Activated B cell treated with CpG ODN at 0.5 μM for 24 hours (primary cell): Measurements from ENCODE around the gene TMEM258. TPM values are rescaled to one million over a fixed set of nuclear protein-coding genes. Genes with fewer than 3 reads are reported as not detected.
A peak's percentile ranks its signal among the peaks of the same experiment; 100 is the strongest.

Experiments
- ATAC-seq: fragments of 200-7000 bp; cut with Tn5 transposase; one replicate; pipeline ENCODE4 v1.10.0; 2021; ENCODE audit warnings: low read depth, mild to moderate bottlenecking, moderate library complexity
- CTCF ChIA-PET: fragments of 350-600 bp; sonication (Branson Sonifier 250); formaldehyde crosslinking; loops from one replicate; lab custom pipeline; 2021; ENCODE audit warnings: antibody characterized with exemption; lab: Charles Lee
- POLR2A ChIA-PET: fragments of 350-600 bp; sonication (Branson Sonifier 250); formaldehyde crosslinking; loops from one replicate; lab custom pipeline; 2021; ENCODE audit warnings: antibody characterized with exemption; lab: Charles Lee
- DNase-seq: peaks from one replicate; pipeline ENCODE4 v3.0.0; 2022
- H3K27ac Mint-ChIP-seq: one replicate; pipeline ENCODE4 v1.8.0; 2020; ENCODE audit warnings: mixed read lengths
- H3K27me3 Mint-ChIP-seq: one replicate; pipeline ENCODE4 v1.8.0; 2021; ENCODE audit warnings: mixed read lengths
- H3K36me3 Mint-ChIP-seq: one replicate; pipeline ENCODE4 v1.8.0; 2021; ENCODE audit warnings: low read depth, mixed read lengths
- H3K4me1 Mint-ChIP-seq: one replicate; pipeline ENCODE4 v1.8.0; 2021; ENCODE audit warnings: mixed read lengths
- H3K4me3 Mint-ChIP-seq: one replicate; pipeline ENCODE4 v1.8.0; 2020; ENCODE audit warnings: mild to moderate bottlenecking, mixed read lengths
- H3K9me3 Mint-ChIP-seq: one replicate; pipeline ENCODE4 v1.8.0; 2020; ENCODE audit warnings: mixed read lengths
- CTCF ChIP-seq: fragments of 200-600 bp; IDR thresholded peaks from one replicate; pipeline ENCODE4 v1.8.0; 2022; ENCODE audit warnings: antibody characterized with exemption, mild to moderate bottlenecking
- intact Hi-C: fragments of 100-400 bp; cut with micrococcal nuclease; formaldehyde crosslinking; loops from one replicate; pipeline ENCODE4 v1.15.1; 2024
- total RNA-seq: library from RNA; stranded (reverse); gene quantifications from 2 replicates; pipeline ENCODE4 v1.2.3, GENCODE V29; 2022

Gene TMEM258
- total RNA-seq, 1 donor from 2014 or later: 87.4 TPM

GRCh38 chr11:61816736-61817455, 24.5 kb upstream of the TMEM258 start, which contains the start of gene FADS1:
Gene FADS1 (minus strand): TSS chr11:61817003. CDS start chr11:61816929, 74 bp downstream.
- peak within 1 kb of the TSS; percentile 72 for H3K27ac Mint-ChIP-seq
- no peak for TF ChIP-seq CTCF
- peak; percentile 63 for ATAC-seq
- no peaks in the 10 kb centered on the region for H3K9me3 Mint-ChIP-seq
- H3K4me3 Mint-ChIP-seq: peak within 1 kb of the TSS; percentile 92
- H3K36me3 Mint-ChIP-seq: peaks cover 4% of the 10 kb centered on the region
- H3K27me3 Mint-ChIP-seq: peaks cover 4% of the 10 kb centered on the region
- H3K4me1 Mint-ChIP-seq: peaks cover 16% of the 10 kb centered on the region
- intact Hi-C loops: loop anchor here (1.0 to 10.0 kb wide), 6 partner anchors 10 to 232 kb away; partner anchors contain the start of genes FADS3 and SYT7
- CTCF ChIA-PET: interaction anchor here (1.0 to 5.0 kb wide), 4 partner anchors 12 to 291 kb away, joined by 5 to 58 read pairs (median 22); partner anchors contain the start of gene FADS2
- POLR2A ChIA-PET: interaction anchor here (1.0 to 4.0 kb wide), 5 partner anchors 11 to 150 kb away, joined by 3 to 61 read pairs (median 41); partner anchors contain the start of genes FADS2, FADS3 and FTH1
- DNase-seq: peak; percentile 75

GRCh38 chr11:61815790-61816735, 23.7 kb upstream of the TMEM258 start:
- CTCF ChIA-PET: interaction anchor here (0.7 to 5.0 kb wide), 13 partner anchors 10 to 495 kb away, joined by 3 to 58 read pairs (median 4); partner anchors contain the start of gene FADS2
- Mint-ChIP-seq H3K9me3 (no peaks in the 10 kb centered on the region), H3K4me3 (peak overlapping the region; percentile 92), H3K27ac (peak overlapping the region; percentile 72), H3K36me3 (peaks cover 4% of the 10 kb centered on the region), H3K27me3 (peaks cover 4% of the 10 kb centered on the region), H3K4me1 (peaks cover 16% of the 10 kb centered on the region)
- TF ChIP-seq CTCF: no peak
- DNase-seq (no peak), ATAC-seq (peak; percentile 54)
- POLR2A ChIA-PET: interaction anchor here (0.9 to 4.0 kb wide), 20 partner anchors 12 to 1025 kb away, joined by 3 to 61 read pairs (median 5); partner anchors contain the start of genes ASRGL1, FADS2, FADS3 and FEN1
- intact Hi-C loops: loop anchor here (1.0 to 10.0 kb wide), 8 partner anchors 11 to 231 kb away; partner anchors contain the start of genes FADS3, FEN1, SYT7 and TMEM258

GRCh38 chr11:61814958-61815789, 22.8 kb upstream of the TMEM258 start:
- Mint-ChIP-seq H3K4me1 (peaks cover 16% of the 10 kb centered on the region), H3K27me3 (peaks cover 4% of the 10 kb centered on the region), H3K4me3 (peak overlapping the region; percentile 92), H3K36me3 (peaks cover 8% of the 10 kb centered on the region), H3K27ac (peak overlapping the region; percentile 87), H3K9me3 (no peaks in the 10 kb centered on the region)
- intact Hi-C loops: loop anchor here (1.0 to 10.0 kb wide), 5 partner anchors 20 to 230 kb away; partner anchors contain the start of genes FADS3, FEN1, SYT7 and TMEM258
- TF ChIP-seq CTCF: no peak
- peak; percentile 58 for ATAC-seq
- CTCF ChIA-PET: interaction anchor here (0.6 to 5.0 kb wide), 16 partner anchors 9 to 496 kb away, joined by 3 to 58 read pairs (median 4); partner anchors contain the start of genes CYB561A3 and FADS2
- peak; percentile 65 for DNase-seq
- POLR2A ChIA-PET: interaction anchor here (0.6 to 4.0 kb wide), 29 partner anchors 8 to 1037 kb away, joined by 3 to 61 read pairs (median 4); partner anchors contain the start of genes AHNAK, ASRGL1, FADS2 and FEN1

GRCh38 chr11:61814247-61814957, 22.0 kb upstream of the TMEM258 start:
- H3K27ac Mint-ChIP-seq: peak overlapping the region; percentile 87
- no peak for DNase-seq
- CTCF ChIA-PET: interaction anchor here (0.6 to 5.0 kb wide), 13 partner anchors 9 to 496 kb away, joined by 3 to 58 read pairs (median 4); partner anchors contain the start of genes CYB561A3 and FADS2

More at GRCh38 chr11:61814247-61814957, 22.0 kb upstream of the TMEM258 start:
- intact Hi-C loops: loop anchor here (2.0 to 10.0 kb wide), 2 partner anchors 20 to 230 kb away; partner anchors contain the start of gene SYT7
- Mint-ChIP-seq H3K36me3 (peaks cover 11% of the 10 kb centered on the region), H3K9me3 (no peaks in the 10 kb centered on the region), H3K27me3 (peaks cover 4% of the 10 kb centered on the region), H3K4me3 (peak overlapping the region; percentile 92), H3K4me1 (peaks cover 16% of the 10 kb centered on the region)
- peak; percentile 18 for ATAC-seq
- TF ChIP-seq CTCF: no peak
- POLR2A ChIA-PET: interaction anchor here (0.6 to 4.0 kb wide), 23 partner anchors 8 to 1037 kb away, joined by 3 to 61 read pairs (median 5); partner anchors contain the start of genes AHNAK, FADS2, FEN1 and FTH1
